ENCODE data around the gene IFI44. TPM values are rescaled to one million over a fixed set of nuclear protein-coding genes. Genes with fewer than 3 reads are reported as not detected.

Gene IFI44
- total and polyA plus RNA-seq, 2 of the 8 experiments (the other 6 are each of a cell fraction or from before 2014, with no cell fraction given), result not detected

DNA sequence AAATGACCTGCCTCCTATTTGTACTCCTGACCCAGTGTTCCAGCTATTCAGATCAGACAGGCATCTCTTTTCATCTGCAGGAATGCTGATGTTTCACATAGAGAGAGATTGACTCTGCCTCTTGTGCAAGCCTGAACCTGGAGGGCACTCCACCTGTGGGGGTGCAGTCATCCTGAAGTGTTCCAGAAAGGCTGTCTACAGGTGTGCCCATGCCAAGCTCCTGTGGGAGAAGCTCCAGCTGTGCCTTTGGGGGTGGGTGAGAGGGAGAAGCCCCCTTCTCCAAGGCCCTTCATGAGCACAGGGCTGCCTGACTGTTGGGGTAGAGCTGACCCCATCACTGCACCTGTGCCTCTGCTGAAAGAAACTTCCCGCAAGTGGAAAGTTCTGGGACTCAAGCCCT is 22.8 kb downstream of the IFI44 start (continued):
- TF ChIP-seq EZH2 (IDR thresholded peaks at IDR 0.05; ENCODE audit: low read depth, low read length, severe bottlenecking) (no peak), BCL11A (IDR thresholded peaks at IDR 0.05; ENCODE audit: low read depth in 2 of 2, low read length in 2 of 2) (no peak), NANOG (IDR thresholded peaks at IDR 0.05; ENCODE audit: insufficient read depth, low read depth, low read length, poor library complexity, severe bottlenecking) (no peak), EP300 (IDR thresholded peaks at IDR 0.05; ENCODE audit: borderline replicate concordance in 1 of 2, low read depth in 2 of 2, low read length in 2 of 2) (no peak), BACH1 (IDR thresholded peaks at IDR 0.05; ENCODE audit: low read length) (no peak)
